Measurements from ENCODE around the gene PAK6.

PAK6 gene

GRCh38 chr15:40313531-40314398 lies 74.9 kb downstream of the PAK6 start:
- Mint-ChIP-seq H3K4me1 (peaks cover 28% of the 10 kb centered on the region), H3K9me3 (no peaks in the 10 kb centered on the region), H3K4me3 (peak overlapping the region in 1 of 2 donors; percentile 31), H3K27me3 (no peaks in the 10 kb centered on the region), H3K27ac (peak overlapping the region in 1 of 2 donors; percentile 15)
- ATAC-seq (no peak), DNase-seq (no peak)

- DNase-seq = no peak
- H3K27me3 Mint-ChIP-seq = no peaks in the 10 kb centered on the region
- H3K27ac Mint-ChIP-seq = no peak overlapping the region
- H3K9me3 Mint-ChIP-seq = no peaks in the 10 kb centered on the region
- ATAC-seq = no peak
- H3K4me3 Mint-ChIP-seq = no peak overlapping the region
- peaks cover 18% of the 10 kb centered on the region for H3K4me1 Mint-ChIP-seq
These were observed 75.9 kb downstream of the PAK6 start for GRCh38 chr15:40314723-40315276.

GRCh38 chr15:40316931-40317330 lies 78.1 kb downstream of the PAK6 start:
- H3K27ac Mint-ChIP-seq = no peak overlapping the region
- DNase-seq = no peak
- ATAC-seq = no peak
- no peak overlapping the region for H3K4me3 Mint-ChIP-seq
- H3K4me1 Mint-ChIP-seq = peaks cover 25% of the 10 kb centered on the region
- H3K27me3 Mint-ChIP-seq = no peaks in the 10 kb centered on the region
- no peaks in the 10 kb centered on the region for H3K9me3 Mint-ChIP-seq

GRCh38 chr15:40317580-40317979 lies 78.7 kb downstream of the PAK6 start:
- Mint-ChIP-seq H3K4me3 (no peak overlapping the region), H3K27ac (no peak overlapping the region), H3K4me1 (peaks cover 31% of the 10 kb centered on the region), H3K27me3 (no peaks in the 10 kb centered on the region), H3K9me3 (no peaks in the 10 kb centered on the region)
- ATAC-seq = no peak
- no peak for DNase-seq

GRCh38 chr15:40320409-40320808 lies 81.5 kb downstream of the PAK6 start:
- Mint-ChIP-seq H3K9me3 (no peaks in the 10 kb centered on the region), H3K27me3 (no peaks in the 10 kb centered on the region), H3K4me3 (no peak overlapping the region), H3K27ac (no peak overlapping the region), H3K4me1 (peaks cover 34% of the 10 kb centered on the region)
- ATAC-seq (no peak), DNase-seq (no peak)

GRCh38 chr15:40320931-40321371 lies 82.1 kb downstream of the PAK6 start:
- Mint-ChIP-seq H3K9me3 (no peaks in the 10 kb centered on the region), H3K4me1 (peaks cover 36% of the 10 kb centered on the region), H3K4me3 (no peak overlapping the region), H3K27me3 (no peaks in the 10 kb centered on the region), H3K27ac (no peak overlapping the region)
- peak; percentile 53 to 61 for DNase-seq
- no peak for ATAC-seq

GRCh38 chr15:40322531-40323238 lies 83.8 kb downstream of the PAK6 start:
- ATAC-seq (peak; percentile 1), DNase-seq (no peak)
- Mint-ChIP-seq H3K4me3 (peak overlapping the region; percentile 58 to 82), H3K4me1 (peaks cover 41% of the 10 kb centered on the region), H3K9me3 (no peaks in the 10 kb centered on the region), H3K27ac (no peak overlapping the region), H3K27me3 (no peaks in the 10 kb centered on the region)

GRCh38 chr15:40323239-40323952 lies 84.5 kb downstream of the PAK6 start, which contains the start of gene INAFM2:
INAFM2 (plus strand) TSS chr15:40323692; CDS start chr15:40324056, 364 bp downstream.
- peak; percentile 94 for ATAC-seq
- H3K4me1 Mint-ChIP-seq = peaks cover 43% of the 10 kb centered on the region
- peak within 1 kb of the TSS in 1 of 2 donors; percentile 75 for H3K27ac Mint-ChIP-seq

GRCh38 chr15:40323953-40324937 lies 85.4 kb downstream of the PAK6 start:
- Mint-ChIP-seq H3K27me3 (no peaks in the 10 kb centered on the region), H3K9me3 (no peaks in the 10 kb centered on the region), H3K27ac (no peak overlapping the region), H3K4me1 (peaks cover 43% of the 10 kb centered on the region), H3K4me3 (peak overlapping the region; percentile 58 to 77)
- DNase-seq (peak in 1 of 2 donors; percentile 37), ATAC-seq (peak; percentile 13)

More at GRCh38 chr15:40323239-40323952, 84.5 kb downstream of the PAK6 start, which contains the start of gene INAFM2:
- Mint-ChIP-seq H3K27me3 (no peaks in the 10 kb centered on the region), H3K4me3 (peak within 1 kb of the TSS; percentile 77 to 82), H3K9me3 (no peaks in the 10 kb centered on the region)
- DNase-seq = peak; percentile 90 to 93

GRCh38 chr15:40325188-40325587 lies 86.3 kb downstream of the PAK6 start:
- peak overlapping the region; percentile 37 to 77 for H3K4me3 Mint-ChIP-seq
- no peaks in the 10 kb centered on the region for H3K9me3 Mint-ChIP-seq
- no peak for ATAC-seq
- no peak for DNase-seq
- peaks cover 43% of the 10 kb centered on the region for H3K4me1 Mint-ChIP-seq
- no peaks in the 10 kb centered on the region for H3K27me3 Mint-ChIP-seq
- no peak overlapping the region for H3K27ac Mint-ChIP-seq

GRCh38 chr15:40325700-40326099 lies 86.8 kb downstream of the PAK6 start:
- Mint-ChIP-seq H3K9me3 (no peaks in the 10 kb centered on the region), H3K27ac (no peak overlapping the region), H3K27me3 (no peaks in the 10 kb centered on the region), H3K4me3 (no peak overlapping the region), H3K4me1 (peaks cover 43% of the 10 kb centered on the region)
- DNase-seq (no peak), ATAC-seq (no peak)
